ENCODE data around the gene ERBB4. TPM values are rescaled to one million over a fixed set of nuclear protein-coding genes. Genes with fewer than 3 reads are reported as not detected.

Gene ERBB4
- total and polyA plus RNA-seq, 9 donors, result 5.0 to 12.7 (median 7.7) TPM

GRCh38 chr2:211503198-211503597 is 1035.4 kb downstream of the ERBB4 start:
- WGBS (ENCODE audit: insufficient coverage), result 95% methylated on average over 2 of the region's 4 CpGs

GRCh38 chr2:211498551-211499205 is 1039.9 kb downstream of the ERBB4 start:
- H3K27ac ChIP-seq (ENCODE audit: low read length), result no peak overlapping the region
- H3K27me3 ChIP-seq (ENCODE audit: control insufficient read depth, insufficient read depth, low read length), result no peaks in the 10 kb centered on the region
- DNase-seq, result no peak
- H3K9me3 ChIP-seq (replicated peaks; ENCODE audit: control insufficient read depth, low read depth, low read length), result no peaks in the 10 kb centered on the region
- no peaks in the 10 kb centered on the region for H3K36me3 ChIP-seq (ENCODE audit: control insufficient read depth, insufficient read depth, low read length)
- H3K4me3 ChIP-seq (ENCODE audit: low read length), result no peak overlapping the region
- H3K4me1 ChIP-seq (ENCODE audit: control insufficient read depth, insufficient read depth, low read length), result no peaks in the 10 kb centered on the region
- no CpG with 5 or more reads among the region's 3 CpGs for WGBS (ENCODE audit: insufficient coverage)

More at GRCh38 chr2:211503198-211503597, 1035.4 kb downstream of the ERBB4 start:
- no peaks in the 10 kb centered on the region for H3K36me3 ChIP-seq (ENCODE audit: control insufficient read depth, insufficient read depth, low read length)
- DNase-seq, result no peak
- H3K4me1 ChIP-seq (ENCODE audit: control insufficient read depth, insufficient read depth, low read length), result no peaks in the 10 kb centered on the region
- peaks cover 4% of the 10 kb centered on the region for H3K9me3 ChIP-seq (replicated peaks; ENCODE audit: control insufficient read depth, low read depth, low read length)
- no peak overlapping the region for H3K4me3 ChIP-seq (ENCODE audit: low read length)
- H3K27me3 ChIP-seq (ENCODE audit: control insufficient read depth, insufficient read depth, low read length), result no peaks in the 10 kb centered on the region
- no peak overlapping the region for H3K27ac ChIP-seq (ENCODE audit: low read length)

- no peak overlapping the region for H3K27ac ChIP-seq (ENCODE audit: low read length)
- no peaks in the 10 kb centered on the region for H3K27me3 ChIP-seq (ENCODE audit: control insufficient read depth, insufficient read depth, low read length)
- no peak for DNase-seq
- no CpG with 5 or more reads among the region's 3 CpGs for WGBS (ENCODE audit: insufficient coverage)
- no peak overlapping the region for H3K4me3 ChIP-seq (ENCODE audit: low read length)
- H3K4me1 ChIP-seq (ENCODE audit: control insufficient read depth, insufficient read depth, low read length), result no peaks in the 10 kb centered on the region
- H3K36me3 ChIP-seq (ENCODE audit: control insufficient read depth, insufficient read depth, low read length), result no peaks in the 10 kb centered on the region
- no peaks in the 10 kb centered on the region for H3K9me3 ChIP-seq (replicated peaks; ENCODE audit: control insufficient read depth, low read depth, low read length)
Observed at GRCh38 chr2:211495339-211495738, 1043.3 kb downstream of the ERBB4 start.

- H3K9me3 ChIP-seq (replicated peaks; ENCODE audit: control insufficient read depth, low read depth, low read length), result no peaks in the 10 kb centered on the region
- WGBS (ENCODE audit: insufficient coverage), result no CpG with 5 or more reads among the region's 3 CpGs
- no peak overlapping the region for H3K27ac ChIP-seq (ENCODE audit: low read length)
- no peaks in the 10 kb centered on the region for H3K4me1 ChIP-seq (ENCODE audit: control insufficient read depth, insufficient read depth, low read length)
- H3K36me3 ChIP-seq (ENCODE audit: control insufficient read depth, insufficient read depth, low read length), result no peaks in the 10 kb centered on the region
- peak; percentile 4 for DNase-seq
- no peak overlapping the region for H3K4me3 ChIP-seq (ENCODE audit: low read length)
- H3K27me3 ChIP-seq (ENCODE audit: control insufficient read depth, insufficient read depth, low read length), result no peaks in the 10 kb centered on the region
Observed at GRCh38 chr2:211494536-211494935, 1044.1 kb downstream of the ERBB4 start.

GRCh38 chr2:211494085-211494484 is 1044.5 kb downstream of the ERBB4 start:
- no peaks in the 10 kb centered on the region for H3K36me3 ChIP-seq (ENCODE audit: control insufficient read depth, insufficient read depth, low read length)
- H3K27me3 ChIP-seq (ENCODE audit: control insufficient read depth, insufficient read depth, low read length), result no peaks in the 10 kb centered on the region
- WGBS (ENCODE audit: insufficient coverage), result no CpG with 5 or more reads among the region's 8 CpGs
- no peak overlapping the region for H3K27ac ChIP-seq (ENCODE audit: low read length)
- no peaks in the 10 kb centered on the region for H3K4me1 ChIP-seq (ENCODE audit: control insufficient read depth, insufficient read depth, low read length)
- no peak for DNase-seq
- no peak overlapping the region for H3K4me3 ChIP-seq (ENCODE audit: low read length)
- no peaks in the 10 kb centered on the region for H3K9me3 ChIP-seq (replicated peaks; ENCODE audit: control insufficient read depth, low read depth, low read length)

- Histone ChIP-seq H3K36me3 (ENCODE audit: control insufficient read depth, insufficient read depth, low read length) (no peaks in the 10 kb centered on the region), H3K9me3 (replicated peaks; ENCODE audit: control insufficient read depth, low read depth, low read length) (no peaks in the 10 kb centered on the region), H3K4me3 (ENCODE audit: low read length) (no peak overlapping the region), H3K4me1 (ENCODE audit: control insufficient read depth, insufficient read depth, low read length) (no peaks in the 10 kb centered on the region), H3K27ac (ENCODE audit: low read length) (no peak overlapping the region), H3K27me3 (ENCODE audit: control insufficient read depth, insufficient read depth, low read length) (no peaks in the 10 kb centered on the region)
- WGBS (ENCODE audit: insufficient coverage), result no CpG with 5 or more reads among the region's 2 CpGs
- no peak for DNase-seq
Observed at GRCh38 chr2:211487733-211488132, 1050.9 kb downstream of the ERBB4 start.

GRCh38 chr2:211479536-211480150 is 1059.0 kb downstream of the ERBB4 start:
- DNase-seq, result no peak
- Histone ChIP-seq H3K4me1 (ENCODE audit: control insufficient read depth, insufficient read depth, low read length) (no peaks in the 10 kb centered on the region), H3K9me3 (replicated peaks; ENCODE audit: control insufficient read depth, low read depth, low read length) (no peaks in the 10 kb centered on the region), H3K27ac (ENCODE audit: low read length) (no peak overlapping the region), H3K4me3 (ENCODE audit: low read length) (no peak overlapping the region), H3K36me3 (ENCODE audit: control insufficient read depth, insufficient read depth, low read length) (no peaks in the 10 kb centered on the region), H3K27me3 (ENCODE audit: control insufficient read depth, insufficient read depth, low read length) (no peaks in the 10 kb centered on the region)
- WGBS (ENCODE audit: insufficient coverage), result 73% methylated on average over 2 of the region's 3 CpGs

- no peak for DNase-seq
- Histone ChIP-seq H3K36me3 (ENCODE audit: control insufficient read depth, insufficient read depth, low read length) (no peaks in the 10 kb centered on the region), H3K4me1 (ENCODE audit: control insufficient read depth, insufficient read depth, low read length) (no peaks in the 10 kb centered on the region), H3K4me3 (ENCODE audit: low read length) (no peak overlapping the region), H3K27me3 (ENCODE audit: control insufficient read depth, insufficient read depth, low read length) (no peaks in the 10 kb centered on the region), H3K9me3 (replicated peaks; ENCODE audit: control insufficient read depth, low read depth, low read length) (peaks cover 2% of the 10 kb centered on the region), H3K27ac (ENCODE audit: low read length) (no peak overlapping the region)
- no CpG with 5 or more reads among the region's 2 CpGs for WGBS (ENCODE audit: insufficient coverage)
Observed at GRCh38 chr2:211477537-211478275, 1060.9 kb downstream of the ERBB4 start.

- Histone ChIP-seq H3K9me3 (replicated peaks; ENCODE audit: control insufficient read depth, low read depth, low read length) (peaks cover 2% of the 10 kb centered on the region), H3K4me1 (ENCODE audit: control insufficient read depth, insufficient read depth, low read length) (no peaks in the 10 kb centered on the region), H3K27ac (ENCODE audit: low read length) (no peak overlapping the region), H3K27me3 (ENCODE audit: control insufficient read depth, insufficient read depth, low read length) (no peaks in the 10 kb centered on the region), H3K36me3 (ENCODE audit: control insufficient read depth, insufficient read depth, low read length) (no peaks in the 10 kb centered on the region), H3K4me3 (ENCODE audit: low read length) (no peak overlapping the region)
- DNase-seq, result no peak
Observed at GRCh38 chr2:211473116-211473515, 1065.5 kb downstream of the ERBB4 start.

- Histone ChIP-seq H3K4me1 (ENCODE audit: control insufficient read depth, insufficient read depth, low read length) (no peaks in the 10 kb centered on the region), H3K36me3 (ENCODE audit: control insufficient read depth, insufficient read depth, low read length) (no peaks in the 10 kb centered on the region), H3K27me3 (ENCODE audit: control insufficient read depth, insufficient read depth, low read length) (no peaks in the 10 kb centered on the region), H3K9me3 (replicated peaks; ENCODE audit: control insufficient read depth, low read depth, low read length) (peaks cover 2% of the 10 kb centered on the region), H3K27ac (ENCODE audit: low read length) (no peak overlapping the region), H3K4me3 (ENCODE audit: low read length) (no peak overlapping the region)
- WGBS (ENCODE audit: insufficient coverage), result no CpG with 5 or more reads among the region's 3 CpGs
- no peak for DNase-seq
Observed at GRCh38 chr2:211469664-211470059, 1068.9 kb downstream of the ERBB4 start.
